GM12878 (cell line): ENCODE data around the gene MSI2. TPM values are rescaled to one million over a fixed set of nuclear protein-coding genes. Genes with fewer than 3 reads are reported as not detected.

Source experiments
- ATAC-seq: fragments of 200-7000 bp; cut with Tn5 transposase; 3 replicates; pipeline ENCODE4 v1.9.1; 2020; ENCODE audit warnings: mild to moderate bottlenecking, moderate library complexity
- BruUV-seq: library from RNA; stranded (reverse); fragments of 400-500 nt; replicated peaks from 2 replicates; lab custom pipeline; 2021; lab: Mats Ljungman, UMichigan
- CTCF ChIA-PET: fragments of 300-600 bp; sonication (Branson Sonifier 250); formaldehyde crosslinking; extraction: SDS; loops from one replicate; lab custom pipeline; 2021; ENCODE audit warnings: inconsistent platforms; lab: Yijun Ruan, JAX
- POLR2A ChIA-PET: fragments of 350-600 bp; formaldehyde crosslinking; extraction: SDS; loops from one replicate; lab custom pipeline; 2021; ENCODE audit warnings: inconsistent platforms; lab: Charles Lee
- RAD21 ChIA-PET: fragments of 300-600 bp; sonication (Branson Sonifier 250); formaldehyde crosslinking; loops from one replicate; lab custom pipeline; 2023; ENCODE audit warnings: antibody characterized with exemption; ENCODE audit not compliant: unreplicated experiment; lab: Charles Lee
- SMC1A ChIA-PET: fragments of 300-600 bp; sonication (Branson Sonifier 250); formaldehyde crosslinking; loops from one replicate; lab custom pipeline; 2023; ENCODE audit not compliant: unreplicated experiment, uncharacterized antibody; lab: Charles Lee
- DNase-seq: peaks from one replicate; pipeline ENCODE4 v3.0.0-alpha.2; 2011; ENCODE audit warnings: low read depth, low spot score
- FAIRE-seq: peaks from 3 replicates; lab custom pipeline; 2011; peaks lifted over from hg19 to GRCh38; lab: Jason Lieb, UNC
- H2AFZ ChIP-seq: 2 replicates; pipeline ENCODE4 v1.6.0; 2011; ENCODE audit warnings: low read depth, low read length, control low read depth; ENCODE audit not compliant: control insufficient read depth
- H3K27ac ChIP-seq: 2 replicates; pipeline ENCODE4 v1.5.1; 2011; ENCODE audit warnings: control low read depth; ENCODE audit not compliant: control insufficient read depth, insufficient read depth
- H3K27me3 ChIP-seq, 2 experiments: replicated peaks in 1 of 2; 2 replicates each; pipeline versions ENCODE4 v1.6.0 to v1.6.1; 2011; ENCODE audit warnings: low read length in 1 of 2; ENCODE audit not compliant: control insufficient read depth in 2 of 2, insufficient read depth in 2 of 2
- H3K36me3 ChIP-seq, 2 experiments: 2 replicates each; pipeline ENCODE4 v1.5.1; 2011; ENCODE audit warnings: low read length in 1 of 2; ENCODE audit not compliant: control insufficient read depth in 2 of 2, insufficient read depth in 2 of 2
- H3K4me1 ChIP-seq: 2 replicates; pipeline ENCODE4 v1.6.1; 2011; ENCODE audit warnings: mild to moderate bottlenecking, low read length, moderate library complexity, mixed read lengths; ENCODE audit not compliant: control insufficient read depth, insufficient read depth
- H3K4me2 ChIP-seq: 2 replicates; pipeline ENCODE4 v1.6.0; 2011; ENCODE audit warnings: control low read depth; ENCODE audit not compliant: control insufficient read depth, insufficient read depth
- H3K4me3 ChIP-seq: fragments of 200-600 bp; sonication (generic); 2 replicates; pipeline ENCODE4 v1.5.1; 2016
- H3K79me2 ChIP-seq: 2 replicates; pipeline ENCODE4 v1.6.0; 2011; ENCODE audit warnings: low read length; ENCODE audit not compliant: control insufficient read depth, insufficient read depth
- H3K9ac ChIP-seq: 2 replicates; pipeline ENCODE4 v1.8.0; 2011; ENCODE audit warnings: low read length, control low read depth, mixed read lengths; ENCODE audit not compliant: control insufficient read depth, insufficient read depth
- H3K9me3 ChIP-seq: replicated peaks from 3 replicates; pipeline ENCODE4 v1.5.1; 2011; ENCODE audit warnings: mild to moderate bottlenecking, low read length; ENCODE audit not compliant: control insufficient read depth, insufficient read depth
- H4K20me1 ChIP-seq: 2 replicates; pipeline ENCODE4 v1.6.0; 2011; ENCODE audit not compliant: control insufficient read depth, insufficient read depth
- ASH2L ChIP-seq: fragments of 300-600, 200-600 bp; sonication (generic); IDR thresholded peaks from 2 replicates; pipeline ENCODE4 v1.6.1; 2017; ENCODE audit warnings: low read depth, mild to moderate bottlenecking, borderline replicate concordance
- ATF7 ChIP-seq: fragments of 450-650 bp; IDR thresholded peaks from 2 replicates; pipeline ENCODE4 v1.6.1; 2016; ENCODE audit warnings: low read depth, mild to moderate bottlenecking
- DPF2 ChIP-seq: fragments of 450-650 bp; IDR thresholded peaks from 2 replicates; pipeline ENCODE4 v1.6.1; 2017; ENCODE audit warnings: mild to moderate bottlenecking
- KDM1A ChIP-seq: fragments of 200-600 bp; sonication (generic); IDR thresholded peaks from 2 replicates; pipeline ENCODE4 v1.6.1; 2016; ENCODE audit warnings: borderline replicate concordance
- RB1 ChIP-seq: fragments of 450-650 bp; formaldehyde crosslinking; IDR thresholded peaks from 2 replicates; pipeline ENCODE4 v1.6.1; 2017; ENCODE audit warnings: mild to moderate bottlenecking, borderline replicate concordance
- SREBF1 ChIP-seq: IDR thresholded peaks from 2 replicates; pipeline ENCODE4 v1.6.1; 2012; ENCODE audit warnings: mild to moderate bottlenecking, low read length
- STAT1 ChIP-seq: fragments of 450-650 bp; conservative IDR thresholded peaks from 2 replicates; pipeline ENCODE4 v1.6.1; 2014; ENCODE audit warnings: antibody characterized with exemption, mild to moderate bottlenecking
- SUPT20H ChIP-seq: IDR thresholded peaks from 2 replicates; pipeline ENCODE4 v1.6.1; 2011; ENCODE audit warnings: low read depth, mild to moderate bottlenecking, low read length, moderate library complexity, borderline replicate concordance; ENCODE audit not compliant: control insufficient read depth
- TAF1 ChIP-seq: IDR thresholded peaks from 2 replicates; pipeline ENCODE4 v1.6.1; 2011; ENCODE audit warnings: mild to moderate bottlenecking, low read depth, low read length, borderline replicate concordance
- TARDBP ChIP-seq: IDR thresholded peaks from 2 replicates; pipeline ENCODE4 v1.6.1; 2016; ENCODE audit warnings: borderline replicate concordance
- WGBS: methylation state at CpG from one replicate; pipeline ENCODE4 v1.1.6; 2016; ENCODE audit warnings: low lambda C conversion rate; ENCODE audit not compliant: insufficient replicate concordance, insufficient coverage; ENCODE audit errors: missing lambda C conversion rate; 5-methylcytosine and 5-hydroxymethylcytosine counted together
- in situ Hi-C: fragments of 300-500 bp; cut with MboI; formaldehyde crosslinking; loops from 9 replicates; pipeline ENCODE4 v1.14.3; 2018; ENCODE audit warnings: mixed read lengths
- intact Hi-C: fragments of 100-400 bp; cut with micrococcal nuclease; formaldehyde crosslinking; loops from one replicate; pipeline ENCODE4 v1.14.2; 2022; ENCODE audit not compliant: unreplicated experiment
- polyA plus RNA-seq, 11 experiments: library from polyadenylated mRNA; depleted of rRNA in 4 of 11; unstranded in 6 of 11; stranded (reverse) in 5 of 11; fragments of >200 nt; fragmentation: Nextera tagmentation in 4 of 11; fragmentation: Illumina TruSeq in 1 of 11; extraction: Ambion mirVana in 4 of 11; extraction: Trizol in 1 of 11; gene quantifications; 1 replicate in 1 of 11; 2 replicates in 10 of 11; pipeline versions ENCODE4 v1.2.1 to v1.2.3, GENCODE V29; 2011 to 2016; ENCODE audit warnings: inconsistent platforms in 2 of 11, missing spikeins in 2 of 11, low read depth in 1 of 11
- total RNA-seq, 4 experiments: library from RNA; depleted of rRNA in 3 of 4; stranded (reverse); fragments of >200 nt in 3 of 4; fragmentation: Illumina TruSeq in 1 of 4; extraction: Trizol in 1 of 4; gene quantifications; 2 replicates each; pipeline versions ENCODE4 v1.2.1 to v1.2.3, GENCODE V29; 2013 to 2021
- TF ChIP-seq, protein P1 (sequence below): fragments of 450-650 bp; formaldehyde crosslinking; IDR thresholded peaks from 2 replicates; pipeline ENCODE4 v1.4.0; 2022; ENCODE audit warnings: mild to moderate bottlenecking, moderate library complexity

Gene MSI2
- total and polyA plus RNA-seq, 10 of the 15 experiments (the other 5 are each of a cell fraction or from before 2014, with no cell fraction given) = 6.1 to 76.1 (median 42.0) TPM

GRCh38 chr17:57340160-57340981 lies 84.0 kb downstream of the MSI2 start (continued):
- TF ChIP-seq STAT1 (no peak), RB1 (no peak), ASH2L (no peak), DPF2 (no peak), SUPT20H (no peak)
- TF ChIP-seq, all 136 proteins: peak for 0

DNA sequence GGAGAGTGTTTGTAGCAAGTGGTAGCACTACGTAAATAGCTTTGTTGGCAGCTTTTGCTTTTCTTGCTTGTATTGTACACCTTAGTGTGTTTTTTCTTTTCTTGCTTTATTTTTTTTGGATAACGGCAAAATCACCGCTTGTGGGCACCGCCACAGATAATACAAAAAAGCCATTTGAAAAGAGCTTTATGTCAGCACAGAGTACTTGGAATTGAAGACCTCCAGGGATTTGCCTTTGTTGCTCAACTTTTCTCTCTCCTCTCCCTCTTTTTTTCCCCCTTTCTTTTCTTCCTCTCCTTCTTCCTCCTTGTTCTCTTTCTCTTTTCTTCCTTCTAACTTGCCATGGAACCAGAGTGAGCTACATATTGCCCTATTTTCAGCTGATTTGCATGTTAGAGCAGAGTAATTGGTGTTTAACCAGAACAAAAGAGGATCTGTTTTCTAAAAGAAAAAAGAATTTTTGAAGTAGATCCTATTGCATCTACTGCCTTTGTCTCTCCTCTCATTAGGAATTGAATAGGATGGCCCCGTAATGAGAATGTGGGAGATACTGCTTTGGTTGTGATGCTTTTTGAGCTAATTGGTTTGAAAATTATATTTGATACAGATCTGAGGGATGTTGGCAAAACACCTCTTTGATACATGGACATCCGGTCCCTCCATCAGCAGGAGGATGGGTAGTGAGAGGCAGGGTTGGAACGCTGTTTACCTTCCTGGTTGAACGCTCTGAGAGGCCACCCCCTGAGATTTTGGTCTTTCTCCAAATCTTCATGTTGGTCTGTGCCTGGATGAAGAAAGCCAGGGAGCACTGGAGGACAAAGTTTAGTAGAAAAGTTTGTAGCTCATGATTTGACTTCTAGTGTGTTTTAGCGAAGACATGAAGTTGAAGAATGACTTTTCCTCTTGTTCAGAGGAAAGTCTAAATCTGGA lies 85.6 kb downstream of the MSI2 start:
- peaks cover 29% of the 10 kb centered on the region for H3K4me1 ChIP-seq
- H3K36me3 ChIP-seq = peaks cover 0 to 12% of the 10 kb centered on the region in 2 experiments; a peak in 3 of 4 replicates
- H4K20me1 ChIP-seq = no peaks in the 10 kb centered on the region
- in situ Hi-C loops = no loop called here
- WGBS = 95% methylated on average over 9 of the region's 9 CpGs
- no peak overlapping the region for H3K4me3 ChIP-seq
- no peaks in the 10 kb centered on the region for H3K27me3 ChIP-seq
- no peak overlapping the region for H3K27ac ChIP-seq
- TF ChIP-seq ATF7 = no peak
- no peak for TF ChIP-seq DPF2
- TF ChIP-seq, protein P1, sequence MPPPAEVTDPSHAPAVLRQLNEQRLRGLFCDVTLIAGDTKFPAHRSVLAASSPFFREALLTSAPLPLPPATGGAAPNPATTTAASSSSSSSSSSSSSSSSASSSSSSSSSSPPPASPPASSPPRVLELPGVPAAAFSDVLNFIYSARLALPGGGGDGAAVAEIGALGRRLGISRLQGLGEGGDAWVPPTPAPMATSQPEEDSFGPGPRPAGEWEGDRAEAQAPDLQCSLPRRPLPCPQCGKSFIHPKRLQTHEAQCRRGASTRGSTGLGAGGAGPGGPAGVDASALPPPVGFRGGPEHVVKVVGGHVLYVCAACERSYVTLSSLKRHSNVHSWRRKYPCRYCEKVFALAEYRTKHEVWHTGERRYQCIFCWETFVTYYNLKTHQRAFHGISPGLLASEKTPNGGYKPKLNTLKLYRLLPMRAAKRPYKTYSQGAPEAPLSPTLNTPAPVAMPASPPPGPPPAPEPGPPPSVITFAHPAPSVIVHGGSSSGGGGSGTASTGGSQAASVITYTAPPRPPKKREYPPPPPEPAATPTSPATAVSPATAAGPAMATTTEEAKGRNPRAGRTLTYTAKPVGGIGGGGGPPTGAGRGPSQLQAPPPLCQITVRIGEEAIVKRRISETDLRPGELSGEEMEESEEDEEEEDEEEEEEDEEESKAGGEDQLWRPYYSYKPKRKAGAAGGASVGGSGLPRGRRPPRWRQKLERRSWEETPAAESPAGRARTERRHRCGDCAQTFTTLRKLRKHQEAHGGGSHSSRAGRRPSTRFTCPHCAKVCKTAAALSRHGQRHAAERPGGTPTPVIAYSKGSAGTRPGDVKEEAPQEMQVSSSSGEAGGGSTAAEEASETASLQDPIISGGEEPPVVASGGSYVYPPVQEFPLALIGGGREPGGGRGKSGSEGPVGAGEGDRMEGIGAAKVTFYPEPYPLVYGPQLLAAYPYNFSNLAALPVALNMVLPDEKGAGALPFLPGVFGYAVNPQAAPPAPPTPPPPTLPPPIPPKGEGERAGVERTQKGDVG = no peak
- TF ChIP-seq SREBF1 = no peak
- TF ChIP-seq TAF1 = no peak
- TF ChIP-seq TARDBP = no peak
- no peak for TF ChIP-seq KDM1A
- RAD21 ChIA-PET = interaction anchor here (0.9 to 5.5 kb wide), 6 partner anchors 14 to 257 kb away, joined by 3 to 38 read pairs (median 6); no protein-coding TSS in a partner anchor
- CTCF ChIA-PET = interaction anchor here (0.6 to 2.4 kb wide), 6 partner anchors 10 to 331 kb away, joined by 3 to 9 read pairs (median 5); no protein-coding TSS in a partner anchor
- no peaks in the 10 kb centered on the region for H3K9me3 ChIP-seq
- no peak overlapping the region for H3K9ac ChIP-seq
- intact Hi-C loops = no loop called here
- no peak for FAIRE-seq
- SMC1A ChIA-PET = interaction anchor here (0.6 to 2.9 kb wide), 23 partner anchors 11 to 365 kb away, joined by 3 to 15 read pairs (median 3); no protein-coding TSS in a partner anchor
- peaks cover 10% of the 10 kb centered on the region for H3K79me2 ChIP-seq
- POLR2A ChIA-PET = interaction anchor here (0.8 to 1.8 kb wide), 7 partner anchors 12 to 113 kb away, joined by 3 to 11 read pairs (median 4); no protein-coding TSS in a partner anchor
- no peak overlapping the region for H2AFZ ChIP-seq
- BruUV-seq = no TSS peak
- no peak overlapping the region for H3K4me2 ChIP-seq
- no peak for DNase-seq
- ATAC-seq = no peak
